ENCODE data around the gene PLXNA4.

PLXNA4 gene

GRCh38 chr7:132485600-132486273 is 90.5 kb downstream of the PLXNA4 start:
- peaks cover 16% of the 10 kb centered on the region for H3K4me1 ChIP-seq
- no peak overlapping the region for H3K4me3 ChIP-seq (ENCODE audit: low read depth, low read length)
- DNase-seq: no peak
- peaks cover 52% of the 10 kb centered on the region for H3K36me3 ChIP-seq
- H3K27me3 ChIP-seq: no peaks in the 10 kb centered on the region
- no peak for TF ChIP-seq CTCF (IDR thresholded peaks at IDR 0.05; ENCODE audit: low read depth, low read length)
- H3K9me3 ChIP-seq: 0 out of 2 replicates have a peak, but pooled peaks cover 2% of the 10 kb centered on the region

- Histone ChIP-seq H3K27me3 (no peaks in the 10 kb centered on the region), H3K4me3 (ENCODE audit: low read depth, low read length) (no peak overlapping the region), H3K9me3 (0 out of 2 replicates have a peak, but pooled peaks cover 2% of the 10 kb centered on the region), H3K4me1 (peaks cover 16% of the 10 kb centered on the region), H3K36me3 (peaks cover 50% of the 10 kb centered on the region)
- no peak for TF ChIP-seq CTCF (IDR thresholded peaks at IDR 0.05; ENCODE audit: low read depth, low read length)
- DNase-seq: no peak
These were observed 91.1 kb downstream of the PLXNA4 start for GRCh38 chr7:132485136-132485535.

- H3K36me3 ChIP-seq: peaks cover 34% of the 10 kb centered on the region
- no peaks in the 10 kb centered on the region for H3K27me3 ChIP-seq
- H3K9me3 ChIP-seq: no peaks in the 10 kb centered on the region
- no peak for TF ChIP-seq CTCF (IDR thresholded peaks at IDR 0.05; ENCODE audit: low read depth, low read length)
- no peak for DNase-seq
- 0 out of 2 replicates have a peak, but pooled peaks cover 7% of the 10 kb centered on the region for H3K4me1 ChIP-seq
- H3K4me3 ChIP-seq (ENCODE audit: low read depth, low read length): no peak overlapping the region
These were observed 93.4 kb downstream of the PLXNA4 start for GRCh38 chr7:132482866-132483265.

- H3K9me3 ChIP-seq: no peaks in the 10 kb centered on the region
- peaks cover 15% of the 10 kb centered on the region for H3K36me3 ChIP-seq
- TF ChIP-seq CTCF (IDR thresholded peaks at IDR 0.05; ENCODE audit: low read depth, low read length): no peak
- no peaks in the 10 kb centered on the region for H3K27me3 ChIP-seq
- peaks cover 17% of the 10 kb centered on the region for H3K4me1 ChIP-seq
- no peak overlapping the region for H3K4me3 ChIP-seq (ENCODE audit: low read depth, low read length)
- no peak for DNase-seq
These were observed 95.7 kb downstream of the PLXNA4 start for GRCh38 chr7:132480534-132480933.

- H3K4me3 ChIP-seq (ENCODE audit: low read depth, low read length): peak overlapping the region; percentile 1; the same call in 1 of the 2 replicates
These were observed 99.7 kb downstream of the PLXNA4 start for GRCh38 chr7:132476541-132476940.

More at GRCh38 chr7:132476541-132476940, 99.7 kb downstream of the PLXNA4 start:
- no peaks in the 10 kb centered on the region for H3K27me3 ChIP-seq
- TF ChIP-seq CTCF (IDR thresholded peaks at IDR 0.05; ENCODE audit: low read depth, low read length): no peak
- H3K36me3 ChIP-seq: peaks cover 2% of the 10 kb centered on the region; the same call in 1 of the 2 replicates
- no peaks in the 10 kb centered on the region for H3K9me3 ChIP-seq
- H3K4me1 ChIP-seq: peaks cover 48% of the 10 kb centered on the region
- DNase-seq: peak; percentile 55
